A673 (cell line): ENCODE measurements around the gene NPTN.

Source experiments
- EZH2 ChIP-seq: fragments of 200-600 bp; sonication (generic); IDR thresholded peaks from 2 replicates; pipeline ENCODE4 v1.6.1; 2017; ENCODE audit warnings: borderline replicate concordance, low read depth, mild to moderate bottlenecking, mixed read lengths, antibody characterized with exemption, low read length; ENCODE audit not compliant: poor library complexity, severe bottlenecking
- TF ChIP-seq, protein P1 (sequence below): fragments of 300-800, 200-600 bp; sonication (generic); conservative IDR thresholded peaks from 2 replicates; pipeline ENCODE4 v1.5.1; 2017; ENCODE audit warnings: low read depth, mild to moderate bottlenecking, antibody characterized with exemption, low read length, moderate library complexity, mixed read lengths

GRCh38 chr15:73632670-73633058 is 525 bp downstream of the NPTN start:
- TF ChIP-seq, protein P1, sequence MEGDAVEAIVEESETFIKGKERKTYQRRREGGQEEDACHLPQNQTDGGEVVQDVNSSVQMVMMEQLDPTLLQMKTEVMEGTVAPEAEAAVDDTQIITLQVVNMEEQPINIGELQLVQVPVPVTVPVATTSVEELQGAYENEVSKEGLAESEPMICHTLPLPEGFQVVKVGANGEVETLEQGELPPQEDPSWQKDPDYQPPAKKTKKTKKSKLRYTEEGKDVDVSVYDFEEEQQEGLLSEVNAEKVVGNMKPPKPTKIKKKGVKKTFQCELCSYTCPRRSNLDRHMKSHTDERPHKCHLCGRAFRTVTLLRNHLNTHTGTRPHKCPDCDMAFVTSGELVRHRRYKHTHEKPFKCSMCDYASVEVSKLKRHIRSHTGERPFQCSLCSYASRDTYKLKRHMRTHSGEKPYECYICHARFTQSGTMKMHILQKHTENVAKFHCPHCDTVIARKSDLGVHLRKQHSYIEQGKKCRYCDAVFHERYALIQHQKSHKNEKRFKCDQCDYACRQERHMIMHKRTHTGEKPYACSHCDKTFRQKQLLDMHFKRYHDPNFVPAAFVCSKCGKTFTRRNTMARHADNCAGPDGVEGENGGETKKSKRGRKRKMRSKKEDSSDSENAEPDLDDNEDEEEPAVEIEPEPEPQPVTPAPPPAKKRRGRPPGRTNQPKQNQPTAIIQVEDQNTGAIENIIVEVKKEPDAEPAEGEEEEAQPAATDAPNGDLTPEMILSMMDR: no peak
- TF ChIP-seq EZH2: no peak
